IMR-90 (cell line): ENCODE measurements around the gene CHST10. TPM values are rescaled to one million over a fixed set of nuclear protein-coding genes. Genes with fewer than 3 reads are reported as not detected.

Experiments
- ATAC-seq: fragments of 200-7000 bp; cut with Tn5 transposase; 2 replicates; pipeline ENCODE4 v1.9.1; 2020; ENCODE audit warnings: low read depth, mild to moderate bottlenecking, moderate library complexity
- BruUV-seq: library from RNA; stranded (reverse); fragments of 400-500 nt; replicated peaks from 2 replicates; lab custom pipeline; 2021; lab: Mats Ljungman, UMichigan
- CTCF ChIA-PET: fragments of 300-600 bp; formaldehyde crosslinking; extraction: SDS; loops from one replicate; lab custom pipeline; 2021; ENCODE audit warnings: antibody characterized with exemption; lab: Yijun Ruan, JAX
- POLR2A ChIA-PET: fragments of 300-600 bp; sonication (Branson Sonifier 250); formaldehyde crosslinking; loops from one replicate; lab custom pipeline; 2022; ENCODE audit warnings: antibody characterized with exemption; ENCODE audit not compliant: unreplicated experiment; lab: Charles Lee
- DNase-seq: peaks from one replicate; pipeline ENCODE4 v3.0.0; 2013
- H2AFZ ChIP-seq: replicated peaks from 2 replicates; pipeline ENCODE3; 2013; ENCODE audit warnings: low read length, mild to moderate bottlenecking; ENCODE audit not compliant: poor library complexity
- H2AK5ac ChIP-seq: 2 replicates; pipeline ENCODE4 v1.6.1; 2013; ENCODE audit warnings: low read depth, low read length, inconsistent platforms
- H2AK9ac ChIP-seq: replicated peaks from 2 replicates; pipeline ENCODE3; 2013; ENCODE audit warnings: mild to moderate bottlenecking, low read depth, low read length, moderate library complexity; ENCODE audit not compliant: poor library complexity
- H2BK120ac ChIP-seq: 2 replicates; pipeline ENCODE4 v1.6.1; 2013; ENCODE audit warnings: low read depth, low read length, inconsistent platforms
- H2BK15ac ChIP-seq: 3 replicates; pipeline ENCODE4 v1.6.1; 2013; ENCODE audit warnings: low read depth, low read length, inconsistent platforms
- H2BK20ac ChIP-seq: 2 replicates; pipeline ENCODE4 v1.6.1; 2013; ENCODE audit warnings: low read depth, mild to moderate bottlenecking, inconsistent platforms, low read length, moderate library complexity
- H2BK5ac ChIP-seq: 2 replicates; pipeline ENCODE4 v1.6.1; 2013; ENCODE audit warnings: mild to moderate bottlenecking, low read depth, low read length, inconsistent platforms; ENCODE audit not compliant: poor library complexity, severe bottlenecking
- H3K14ac ChIP-seq: replicated peaks from 2 replicates; pipeline ENCODE4 v1.6.1; 2013; ENCODE audit warnings: low read depth, low read length, inconsistent platforms
- H3K18ac ChIP-seq: 2 replicates; pipeline ENCODE4 v1.6.1; 2013; ENCODE audit warnings: low read depth, low read length, control low read depth
- H3K23ac ChIP-seq: 2 replicates; pipeline ENCODE4 v1.6.1; 2013; ENCODE audit warnings: low read depth, low read length, inconsistent platforms
- H3K27ac ChIP-seq: 2 replicates; pipeline ENCODE4 v1.5.1; 2013; ENCODE audit warnings: mild to moderate bottlenecking, control low read depth, low read length; ENCODE audit not compliant: insufficient read depth
- H3K27me3 ChIP-seq: 2 replicates; pipeline ENCODE4 v1.6.1; 2013; ENCODE audit warnings: low read length; ENCODE audit not compliant: control insufficient read depth, insufficient read depth
- H3K36me3 ChIP-seq: 2 replicates; pipeline ENCODE4 v1.6.1; 2013; ENCODE audit warnings: low read length, mixed read lengths; ENCODE audit not compliant: control insufficient read depth, insufficient read depth
- H3K4ac ChIP-seq: 2 replicates; pipeline ENCODE4 v1.6.1; 2013; ENCODE audit warnings: low read depth, low read length, inconsistent platforms
- H3K4me1 ChIP-seq: 2 replicates; pipeline ENCODE4 v1.6.1; 2013; ENCODE audit warnings: low read length, mixed read lengths; ENCODE audit not compliant: control insufficient read depth, insufficient read depth
- H3K4me2 ChIP-seq: 2 replicates; pipeline ENCODE4 v1.6.1; 2013; ENCODE audit warnings: low read depth, mild to moderate bottlenecking, control low read depth, low read length, moderate library complexity
- H3K4me3 ChIP-seq: 2 replicates; pipeline ENCODE4 v1.5.1; 2013; ENCODE audit warnings: low read depth, mild to moderate bottlenecking, control low read depth, low read length, moderate library complexity; ENCODE audit not compliant: insufficient read depth
- H3K56ac ChIP-seq: 2 replicates; pipeline ENCODE4 v1.6.1; 2013; ENCODE audit warnings: low read length, inconsistent platforms; ENCODE audit not compliant: insufficient read depth; ENCODE audit errors: extremely low read depth
- H3K79me1 ChIP-seq, 2 experiments: 2 replicates each; pipeline ENCODE4 v1.6.1; 2013; ENCODE audit warnings: low read length in 2 of 2, inconsistent platforms in 1 of 2, low read depth in 1 of 2
- H3K9ac ChIP-seq: 2 replicates; pipeline ENCODE4 v1.6.1; 2013; ENCODE audit warnings: low read depth, low read length, control low read depth
- H3K9me1 ChIP-seq: 2 replicates; pipeline ENCODE4 v1.6.1; 2013; ENCODE audit warnings: low read length, inconsistent platforms; ENCODE audit not compliant: insufficient read depth
- H3K9me3 ChIP-seq: 2 replicates; pipeline ENCODE4 v1.6.1; 2013; ENCODE audit warnings: low read length; ENCODE audit not compliant: control insufficient read depth, insufficient read depth
- H4K20me1 ChIP-seq: 2 replicates; pipeline ENCODE4 v1.6.1; 2013; ENCODE audit warnings: low read length, inconsistent platforms; ENCODE audit not compliant: insufficient read depth
- H4K5ac ChIP-seq: 2 replicates; pipeline ENCODE4 v1.6.1; 2013; ENCODE audit warnings: mild to moderate bottlenecking, low read depth, low read length, control low read depth
- H4K8ac ChIP-seq, 2 experiments: 2 replicates each; pipeline ENCODE4 v1.6.1; 2013; ENCODE audit warnings: low read depth in 2 of 2, low read length in 2 of 2, control low read depth in 1 of 2, inconsistent platforms in 1 of 2
- H4K91ac ChIP-seq: 2 replicates; pipeline ENCODE4 v1.6.1; 2013; ENCODE audit warnings: low read depth, low read length, inconsistent platforms; ENCODE audit not compliant: insufficient read depth
- CHD1 ChIP-seq: IDR thresholded peaks from 2 replicates; pipeline ENCODE4 v1.6.1; 2012; ENCODE audit warnings: low read depth, low read length, improper control_type of control experiment
- FOS ChIP-seq: fragments of 150-350 bp; IDR thresholded peaks from 2 replicates; pipeline ENCODE4 v1.6.1; 2016; ENCODE audit warnings: low read depth, low read length
- MAZ ChIP-seq: IDR thresholded peaks from 2 replicates; pipeline ENCODE4 v1.6.1; 2012; ENCODE audit warnings: low read depth, mild to moderate bottlenecking, low read length, improper control_type of control experiment, moderate library complexity, borderline replicate concordance
- NFE2L2 ChIP-seq: fragments of 150-350 bp; IDR thresholded peaks from 2 replicates; pipeline ENCODE4 v1.6.1; 2016; ENCODE audit warnings: low read depth, mild to moderate bottlenecking, low read length
- POLR2A ChIP-seq: IDR thresholded peaks from 2 replicates; pipeline ENCODE4 v1.6.1; 2012; ENCODE audit warnings: mild to moderate bottlenecking, low read depth, low read length
- USF2 ChIP-seq: fragments of 150-350 bp; IDR thresholded peaks from 2 replicates; pipeline ENCODE4 v1.6.1; 2017; ENCODE audit warnings: mild to moderate bottlenecking, antibody characterized with exemption, low read length, low read depth
- WGBS, 2 experiments: methylation state at CpG; one replicate each; pipeline versions ENCODE4 v1.1.5 to v1.1.7; 2013; ENCODE audit warnings: missing lambda C conversion rate in 2 of 2; ENCODE audit not compliant: insufficient read length in 1 of 2; ENCODE audit errors: extremely low coverage in 2 of 2; 5-methylcytosine and 5-hydroxymethylcytosine counted together
- dilution Hi-C: fragments of 300-500 bp; cut with HindIII; formaldehyde crosslinking; loops from one replicate; pipeline ENCODE4 v1.14.3; 2018; ENCODE audit warnings: low sequenced_read_pairs; ENCODE audit not compliant: unreplicated experiment
- in situ Hi-C: fragments of 300-500 bp; cut with MboI; formaldehyde crosslinking; loops from 3 replicates; pipeline ENCODE4 v1.14.3; 2019; ENCODE audit warnings: low sequenced_read_pairs, inconsistent platforms, mixed read lengths
- intact Hi-C: fragments of 100-400 bp; cut with micrococcal nuclease; formaldehyde crosslinking; loops from 2 replicates; pipeline ENCODE4 v1.10.0; 2022
- polyA plus RNA-seq, 3 experiments: library from polyadenylated mRNA; depleted of rRNA; stranded (reverse); fragments of >200 nt; gene quantifications; 2 replicates each; pipeline ENCODE4 v1.2.3, GENCODE V29; 2012; ENCODE audit warnings: low replicate concordance in 1 of 3
- total RNA-seq: library from RNA; depleted of rRNA; stranded (reverse); fragments of >200 nt; gene quantifications from 2 replicates; pipeline ENCODE4 v1.2.3, GENCODE V29; 2012

The CHST10 gene
- total and polyA plus RNA-seq, 2 of the 4 experiments (the other 2 are of a cell fraction), result 6.9 to 8.6 TPM

DNA sequence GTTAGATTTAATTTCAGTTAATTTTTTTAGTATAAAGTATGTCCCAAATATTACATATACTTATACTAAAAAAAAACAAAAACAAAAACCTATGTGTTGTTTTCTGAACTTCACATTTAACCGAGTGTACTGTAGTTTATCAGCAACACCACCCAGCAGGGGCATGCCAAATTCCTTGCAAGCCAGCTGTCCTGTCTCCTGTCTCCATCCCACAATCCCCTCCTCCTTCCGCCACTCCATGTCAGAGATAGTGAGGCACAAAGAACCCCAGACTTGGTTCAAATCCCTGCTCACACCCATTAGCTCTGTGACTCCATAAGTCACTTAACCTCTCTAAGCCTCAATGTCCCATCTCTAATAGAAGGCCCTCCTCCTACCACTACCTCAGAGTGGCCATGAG, 9.4 kb downstream of the CHST10 start:
- in situ Hi-C loops, result no loop called here
- Histone ChIP-seq H3K27me3 (no peaks in the 10 kb centered on the region), H2BK20ac (no peak overlapping the region), H2AK9ac (no peak overlapping the region), H3K4me3 (no peak overlapping the region), H3K4ac (no peak overlapping the region), H3K56ac (no peak overlapping the region), H3K4me1 (no peaks in the 10 kb centered on the region), H3K36me3 (peaks cover 7% of the 10 kb centered on the region), H3K9ac (no peak overlapping the region), H4K20me1 (no peaks in the 10 kb centered on the region), H3K23ac (no peak overlapping the region), H2BK15ac (no peak overlapping the region), H2AFZ (no peak overlapping the region), H3K4me2 (no peak overlapping the region), H4K5ac (no peak overlapping the region), H3K9me1 (0 out of 2 replicates have a peak, but pooled peaks cover 8% of the 10 kb centered on the region), H4K91ac (no peak overlapping the region), H3K18ac (no peak overlapping the region), H4K8ac (no peak overlapping the region), H3K9me3 (no peaks in the 10 kb centered on the region), H3K14ac (no peak overlapping the region), H2AK5ac (no peak overlapping the region), H2BK5ac (no peak overlapping the region), H3K27ac (no peak overlapping the region), H2BK120ac (no peak overlapping the region), H3K79me1 (no peaks in the 10 kb centered on the region; a peak in 1 of 4 replicates)
- intact Hi-C loops, result no loop called here
- ATAC-seq, result no peak
- no TSS peak for BruUV-seq
- TF ChIP-seq FOS (no peak), USF2 (no peak), MAZ (no peak), CHD1 (no peak), POLR2A (no peak), NFE2L2 (no peak)
- CTCF ChIA-PET, result no interaction called here
- dilution Hi-C loops, result no loop called here
- POLR2A ChIA-PET, result no interaction called here
- WGBS, 2 experiments, result no CpG with 5 or more reads among the region's 2 CpGs
- no peak for DNase-seq
